GF-D8 (cell line): ENCODE results near the gene BCLAF3.

Experiments used
- DNase-seq: peaks from one replicate; lab custom pipeline; 2025; lab: John Stamatoyannopoulos, UW

The BCLAF3 gene

GRCh38 chrX:19990556-19991349 lies at the start of gene BCLAF3:
Gene BCLAF3 (minus strand): TSS chrX:19991061. CDS start chrX:19970264, 20,797 bp downstream.
- DNase-seq = peak; percentile 67

GRCh38 chrX:20038966-20039365 lies 48.1 kb upstream of the BCLAF3 start:
- DNase-seq = no peak

- DNase-seq = no peak
These were observed 46.3 kb upstream of the BCLAF3 start for GRCh38 chrX:20037186-20037585.

- DNase-seq = peak; percentile 0
These were observed 41.3 kb upstream of the BCLAF3 start for GRCh38 chrX:20032201-20032600.

- peak; percentile 89 for DNase-seq
These were observed 38.9 kb upstream of the BCLAF3 start for GRCh38 chrX:20029728-20030127.

GRCh38 chrX:20028588-20028987 lies 37.7 kb upstream of the BCLAF3 start:
- no peak for DNase-seq

GRCh38 chrX:20026278-20026677 lies 35.4 kb upstream of the BCLAF3 start:
- no peak for DNase-seq

- no peak for DNase-seq
These were observed 29.0 kb upstream of the BCLAF3 start for GRCh38 chrX:20019672-20020365.

GRCh38 chrX:20016616-20016945 lies 25.7 kb upstream of the BCLAF3 start:
- DNase-seq = no peak

- DNase-seq = no peak
These were observed 25.2 kb upstream of the BCLAF3 start for GRCh38 chrX:20015945-20016615.

- DNase-seq = no peak
These were observed 24.6 kb upstream of the BCLAF3 start for GRCh38 chrX:20015422-20015821.

- DNase-seq = no peak
These were observed 20.7 kb upstream of the BCLAF3 start for GRCh38 chrX:20011608-20012007.

- no peak for DNase-seq
These were observed 17.2 kb upstream of the BCLAF3 start for GRCh38 chrX:20007962-20008622.

GRCh38 chrX:20005883-20006282 lies 15.0 kb upstream of the BCLAF3 start:
- DNase-seq = no peak

GRCh38 chrX:20001588-20001987 lies 10.7 kb upstream of the BCLAF3 start:
- no peak for DNase-seq

GRCh38 chrX:19991350-19991718 lies 473 bp upstream of the BCLAF3 start:
- DNase-seq = no peak

- no peak for DNase-seq
These were observed 708 bp downstream of the BCLAF3 start for GRCh38 chrX:19990151-19990555.

- no peak for DNase-seq
These were observed 3.0 kb downstream of the BCLAF3 start for GRCh38 chrX:19987856-19988255.

GRCh38 chrX:19986531-19986930 lies 4.3 kb downstream of the BCLAF3 start:
- DNase-seq = no peak

- no peak for DNase-seq
These were observed 8.9 kb downstream of the BCLAF3 start for GRCh38 chrX:19981947-19982346.

GRCh38 chrX:19975845-19976244 lies 15.0 kb downstream of the BCLAF3 start:
- DNase-seq = no peak

GRCh38 chrX:19972984-19973383 lies 17.9 kb downstream of the BCLAF3 start:
- DNase-seq = no peak

- no peak for DNase-seq
These were observed 22.6 kb downstream of the BCLAF3 start for GRCh38 chrX:19968276-19968675.
